HG03060 (cell line): ENCODE measurements around the gene FUT7.
"Not testable (repeated sequence)": the region's sequence is repeated elsewhere in the genome, so short reads cannot be mapped to it uniquely, and the experiment has no call there.

Experiments
- ATAC-seq: cut with Tn5 transposase; IDR thresholded peaks from one replicate; pipeline ENCODE4 v1.9.1; 2021; ENCODE audit warnings: low read depth, moderate number of reproducible peaks; ENCODE audit not compliant: unreplicated experiment

Gene FUT7

DNA sequence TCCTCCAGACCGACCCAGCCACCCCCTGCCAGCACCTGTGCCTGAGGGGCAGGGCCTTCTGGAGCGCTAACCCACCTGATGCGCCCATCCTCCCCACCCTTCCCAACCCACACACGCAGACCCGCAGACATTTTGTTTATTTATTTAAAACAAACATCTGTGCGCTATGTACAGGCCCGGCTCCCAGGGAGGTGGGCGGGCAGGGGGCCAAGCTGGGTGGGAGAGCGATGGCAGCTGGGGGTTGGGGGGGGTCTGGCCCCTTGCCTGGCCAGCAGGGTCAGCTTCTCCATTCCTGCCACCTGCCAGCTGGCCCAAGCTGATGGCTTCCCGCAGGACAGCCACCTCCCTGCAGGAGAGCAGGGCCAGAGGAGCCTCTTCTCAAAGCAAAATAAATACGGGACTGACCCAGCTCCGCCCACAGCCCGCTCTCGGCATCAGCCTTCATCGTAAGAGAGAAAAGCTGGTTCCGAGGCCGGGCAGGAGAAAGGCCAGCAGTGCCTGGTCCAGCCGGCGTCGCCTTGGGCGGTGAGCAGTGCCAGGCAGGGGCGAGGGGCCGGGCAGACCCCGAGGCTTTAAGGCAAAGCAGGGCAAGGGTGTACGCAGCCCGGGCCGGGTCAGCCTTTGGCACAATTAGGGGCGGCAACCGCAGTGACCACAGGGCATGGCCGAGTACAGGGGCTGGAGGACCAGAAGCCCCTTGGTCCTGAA, 24.6 kb downstream of the FUT7 start:
- ATAC-seq, result no peak

DNA sequence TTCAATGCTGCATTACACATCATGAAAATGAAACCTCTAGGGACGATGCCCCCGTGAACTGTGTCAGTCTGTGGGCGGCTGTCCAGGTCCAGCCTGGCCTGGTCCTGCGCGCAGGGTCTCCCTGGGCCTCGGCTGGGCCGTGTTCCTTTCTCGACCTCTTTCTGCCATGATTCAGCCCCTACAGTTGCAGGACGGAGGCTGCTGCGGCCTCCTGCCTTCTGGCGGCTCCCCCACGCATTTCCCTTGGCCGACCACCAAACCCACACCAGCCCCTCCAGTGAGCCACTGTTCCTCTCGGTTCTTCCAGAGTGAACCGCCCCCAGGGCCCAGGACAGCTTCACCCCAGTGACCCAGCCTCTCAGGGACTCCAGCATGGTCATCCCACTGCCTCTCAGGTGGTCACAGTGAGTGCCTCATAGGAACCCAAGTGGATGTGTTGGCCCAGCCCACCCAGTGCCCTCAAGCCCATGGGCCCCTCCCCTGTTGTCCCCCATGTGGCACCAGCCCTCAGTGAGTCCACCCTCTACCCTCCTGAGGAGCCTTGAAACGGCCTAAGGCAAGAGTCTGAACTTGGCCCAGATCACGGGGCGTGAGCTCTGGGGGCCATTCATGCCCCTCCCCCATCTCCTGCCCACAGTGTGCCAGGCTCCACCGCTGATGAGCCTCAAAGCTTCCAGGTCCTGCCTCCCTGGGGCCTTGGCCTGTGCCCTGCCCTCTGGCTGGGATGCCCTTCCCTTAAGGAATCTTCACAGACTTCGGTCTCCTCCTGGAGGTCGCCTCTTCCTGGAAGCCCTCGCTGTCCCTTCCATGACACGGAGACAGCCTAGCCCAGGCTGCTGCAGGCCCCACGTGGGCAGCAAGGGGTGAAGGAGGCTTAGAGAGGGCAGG, 25.5 kb downstream of the FUT7 start:
- ATAC-seq, result no peak

DNA sequence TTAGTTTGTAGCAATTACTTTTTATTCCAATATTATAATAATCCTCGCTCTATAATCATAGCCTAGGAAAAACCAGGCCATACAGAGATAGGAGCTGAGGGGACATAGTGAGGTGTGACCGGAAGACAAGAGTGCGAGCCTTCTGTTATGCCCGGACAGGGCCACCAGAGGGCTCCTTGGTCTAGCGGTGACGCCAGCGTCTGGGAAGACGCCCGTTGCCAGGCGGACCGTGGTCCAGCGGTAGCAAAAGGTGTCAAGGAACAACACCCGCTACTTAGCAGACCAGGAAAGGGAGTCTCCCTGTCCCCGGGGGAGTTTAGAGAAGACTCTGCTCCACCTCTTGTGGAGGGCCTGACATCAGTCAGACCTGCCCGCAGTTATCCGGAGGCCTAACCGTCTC, 27.6 kb downstream of the FUT7 start:
- not testable (repeated sequence) for ATAC-seq

DNA sequence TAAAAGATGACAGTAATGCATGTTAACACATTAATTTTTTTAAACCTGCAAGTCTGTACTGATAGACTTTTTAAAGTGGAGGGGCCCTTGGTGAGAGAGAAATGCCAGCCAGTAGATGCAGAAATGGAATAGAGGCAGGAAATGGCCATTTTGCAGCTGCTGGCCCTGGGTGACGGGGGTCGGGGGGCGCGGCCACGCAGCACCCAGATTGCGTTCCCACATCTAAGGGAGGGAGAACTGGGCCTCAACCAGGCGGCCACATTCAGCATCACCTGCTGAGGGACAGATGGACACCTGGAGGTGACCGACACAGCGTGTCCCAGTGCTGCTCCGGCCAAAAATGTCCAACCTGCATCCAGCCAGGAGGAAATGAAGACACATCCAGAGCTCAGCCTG, 29.2 kb downstream of the FUT7 start:
- ATAC-seq, result no peak

DNA sequence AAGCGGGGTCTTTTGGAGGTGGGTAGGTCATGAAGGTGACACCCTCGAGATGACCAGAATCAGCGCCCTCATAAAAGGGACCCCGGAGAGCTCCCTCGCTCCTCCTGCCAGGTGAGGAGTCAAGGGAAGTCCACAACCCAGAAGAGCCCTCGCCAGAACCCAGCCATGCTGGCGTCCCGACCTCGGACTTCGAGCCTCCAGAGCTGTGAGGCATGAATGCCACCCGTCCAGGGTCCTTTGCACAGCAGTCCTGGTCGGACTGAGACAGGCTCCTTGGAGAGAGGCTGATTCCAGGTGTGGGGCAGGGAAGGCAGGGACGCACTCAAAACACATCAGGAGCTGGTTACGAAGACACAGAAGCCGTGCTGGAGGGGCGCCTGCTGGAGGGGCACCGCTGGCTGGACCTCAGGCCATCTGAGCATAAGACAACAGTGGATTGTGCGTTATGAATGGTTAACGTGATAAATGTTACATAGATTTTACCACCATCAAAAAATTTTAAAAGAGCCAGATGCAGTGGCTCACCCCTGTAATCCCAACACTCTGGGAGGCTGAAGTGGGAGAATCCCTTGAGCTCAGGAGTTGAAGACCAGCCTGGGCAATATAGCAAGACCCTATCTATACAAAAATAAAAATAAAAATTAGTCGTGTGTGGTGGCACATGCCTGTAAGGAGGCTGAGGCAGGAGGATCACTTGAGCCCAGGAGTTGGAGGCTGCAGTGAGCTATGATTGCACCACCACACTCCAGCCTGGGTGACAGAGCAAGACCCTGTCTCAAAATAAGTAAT, 29.8 kb downstream of the FUT7 start:
- ATAC-seq, result no peak

DNA sequence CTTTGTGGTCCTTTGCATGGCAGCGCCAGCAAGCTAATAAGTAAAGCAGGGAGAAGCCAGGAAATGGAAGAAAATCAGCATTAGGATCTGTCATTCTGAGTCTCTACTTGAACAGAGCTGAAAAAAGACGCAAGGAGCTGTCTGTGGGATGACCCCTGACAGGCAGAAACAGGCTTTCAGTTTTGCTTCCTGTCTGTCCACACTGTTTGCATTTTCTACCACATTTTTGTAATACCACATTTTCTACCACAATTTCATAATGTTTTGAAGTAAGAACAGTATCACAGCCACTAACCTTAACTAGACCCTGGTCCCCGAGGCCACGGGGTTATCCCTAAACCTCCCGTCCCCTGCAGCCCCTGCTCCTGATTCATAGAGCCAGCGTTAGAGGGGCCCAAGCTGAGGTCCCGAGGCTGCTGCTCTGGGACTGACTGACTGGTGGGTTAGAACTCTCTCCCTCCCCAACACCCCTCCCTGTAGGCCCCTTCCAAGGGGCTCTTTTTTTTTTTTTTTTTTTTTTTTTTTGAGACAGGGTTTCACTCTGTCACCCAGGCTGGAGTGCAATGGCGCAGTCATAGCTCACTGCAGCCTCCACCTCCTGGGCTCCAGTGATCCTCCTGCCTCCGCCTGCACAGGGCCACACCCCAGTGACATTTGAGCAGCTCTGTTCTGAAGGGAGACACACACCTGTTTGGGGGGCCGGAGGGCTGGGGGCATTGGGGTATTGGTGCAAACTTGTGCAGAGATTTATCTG, 31.5 kb downstream of the FUT7 start:
- ATAC-seq, result peak; percentile 68

DNA sequence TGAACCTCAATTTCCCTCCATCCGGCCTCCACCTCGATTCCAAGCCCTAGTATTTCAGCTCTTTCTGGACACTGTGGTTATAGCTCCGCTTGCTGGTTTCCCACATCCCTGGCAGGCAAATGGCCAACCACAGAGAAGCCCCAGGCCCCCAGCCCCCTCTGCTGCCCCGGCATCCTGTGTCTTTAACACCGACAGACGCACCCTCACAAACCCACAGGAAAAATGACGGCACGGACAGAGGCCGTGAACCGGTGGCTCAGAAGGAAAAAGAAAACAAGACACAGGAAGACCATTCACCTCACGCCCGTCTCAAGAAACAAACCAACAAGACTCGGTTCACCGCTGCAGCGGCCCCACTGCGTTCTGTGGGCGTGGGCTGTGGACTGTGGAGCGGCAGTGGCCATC, 34.1 kb downstream of the FUT7 start:
- no peak for ATAC-seq

DNA sequence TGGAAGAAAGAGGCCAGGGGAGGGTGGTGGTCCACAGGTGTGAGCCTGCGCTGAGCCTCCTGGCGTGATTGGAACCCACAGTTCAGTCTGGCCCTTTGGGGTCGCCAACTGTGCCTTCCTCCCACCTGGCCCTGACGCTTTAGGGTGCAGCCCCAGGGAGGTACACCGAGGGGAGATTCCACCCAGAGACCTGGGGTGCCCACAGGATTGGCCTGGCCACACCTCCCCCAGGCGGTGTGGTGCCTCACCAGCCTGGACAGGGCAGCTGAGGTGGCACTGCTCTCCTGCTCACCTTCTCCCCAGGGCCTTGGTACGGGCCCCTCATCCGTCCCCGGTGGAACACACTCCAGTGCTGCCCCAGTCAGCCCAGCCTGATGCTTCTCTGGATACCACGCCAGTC, 34.5 kb downstream of the FUT7 start:
- ATAC-seq, result no peak

DNA sequence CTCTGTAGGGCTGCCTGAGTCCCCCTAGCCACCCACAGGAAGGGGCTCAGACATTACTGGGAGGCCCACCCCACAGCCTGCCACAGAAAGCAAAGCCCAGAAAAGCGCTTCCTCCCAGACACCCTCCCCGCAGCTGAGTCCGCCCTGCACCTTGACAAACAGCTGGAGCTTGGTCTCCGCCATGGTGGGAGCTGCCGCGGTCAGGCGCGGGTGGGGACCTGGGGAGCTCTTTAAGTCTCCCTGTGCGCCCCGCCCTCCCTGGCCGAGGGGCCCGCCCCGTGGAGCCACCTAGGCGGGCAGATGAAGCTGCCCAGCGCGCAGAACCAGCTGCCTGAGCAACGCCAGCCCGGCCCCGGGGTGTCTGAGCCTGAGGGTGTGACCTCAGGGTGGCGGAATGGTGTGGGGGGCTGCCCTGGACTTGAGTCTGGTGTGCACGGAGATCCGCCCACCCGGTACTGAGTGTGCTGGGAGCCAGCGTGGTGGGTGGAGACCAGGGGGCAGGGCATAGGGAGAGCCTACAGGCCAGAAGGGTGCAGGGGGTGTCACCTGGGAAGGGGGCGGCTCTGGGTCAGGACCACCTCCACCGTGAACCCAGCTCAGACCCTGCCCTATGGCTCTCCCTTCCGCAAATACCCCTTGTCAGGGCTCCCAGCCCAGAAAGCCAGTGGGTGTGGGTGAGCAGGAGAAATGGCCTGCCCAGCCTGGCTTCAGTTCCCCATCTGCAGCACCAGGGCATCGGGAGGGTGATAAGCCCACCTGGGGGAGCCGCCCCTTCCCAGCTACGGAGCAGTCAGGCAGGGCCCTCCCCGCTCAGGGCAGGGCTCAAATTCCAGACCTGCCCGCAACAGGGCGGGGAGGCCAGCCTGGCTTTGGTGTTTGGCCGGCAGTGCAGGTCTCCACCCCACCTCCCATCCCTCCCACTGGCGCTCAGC, 35.3 kb downstream of the FUT7 start, which contains the start of gene CLIC3:
Gene CLIC3, minus strand, starts transcription at position 208 of the 932 bp plus-strand sequence. Its CDS starts 25 bp downstream, at position 183.
- ATAC-seq, result no peak

DNA sequence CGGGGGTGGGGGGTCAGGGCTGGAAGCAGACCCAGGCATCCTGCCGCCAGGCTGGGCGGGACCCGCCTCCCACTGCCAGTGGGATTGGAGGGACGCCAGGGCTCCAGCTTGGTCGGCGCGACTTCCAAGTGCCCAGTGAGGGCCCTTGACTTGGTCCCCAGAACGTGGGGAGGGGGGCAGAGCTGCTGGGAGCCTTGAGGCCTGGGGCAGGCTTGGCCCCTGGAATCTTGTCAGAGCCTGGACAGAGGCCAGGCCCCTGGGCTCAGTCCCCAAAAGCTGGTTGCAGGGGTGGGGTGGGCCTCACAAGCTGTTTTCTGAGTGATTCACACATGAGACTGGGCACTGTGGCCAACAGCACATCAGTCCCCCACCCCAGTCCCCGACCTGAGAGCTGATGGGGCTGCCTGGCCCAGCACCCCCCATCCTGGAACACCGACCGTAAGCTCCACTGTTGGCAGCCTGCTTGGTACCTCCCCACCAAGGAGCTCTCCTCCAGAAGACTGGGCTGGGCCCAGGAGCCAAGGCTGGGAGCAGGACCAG, 36.0 kb downstream of the FUT7 start:
- no peak for ATAC-seq

DNA sequence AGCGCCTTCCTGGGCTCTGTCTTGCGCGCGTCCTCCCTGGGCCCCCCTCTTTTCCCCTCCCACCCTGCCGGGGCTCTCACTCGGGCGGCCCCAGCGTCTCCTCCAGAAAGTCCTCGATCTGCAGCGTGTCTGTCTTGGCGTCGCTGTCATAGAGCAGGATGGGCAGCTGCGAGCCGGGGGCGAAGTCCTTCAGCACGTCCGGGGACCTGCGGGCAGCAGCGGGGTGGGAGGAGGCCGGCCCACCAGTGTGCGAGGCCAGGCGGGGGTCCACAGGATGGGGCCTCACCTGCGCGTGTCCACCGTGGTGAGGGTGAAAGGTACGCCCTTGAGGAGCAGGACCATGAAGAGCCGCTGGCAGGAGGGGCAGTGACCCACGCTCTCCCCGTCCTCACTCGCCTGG, 36.5 kb downstream of the FUT7 start:
- ATAC-seq, result no peak

DNA sequence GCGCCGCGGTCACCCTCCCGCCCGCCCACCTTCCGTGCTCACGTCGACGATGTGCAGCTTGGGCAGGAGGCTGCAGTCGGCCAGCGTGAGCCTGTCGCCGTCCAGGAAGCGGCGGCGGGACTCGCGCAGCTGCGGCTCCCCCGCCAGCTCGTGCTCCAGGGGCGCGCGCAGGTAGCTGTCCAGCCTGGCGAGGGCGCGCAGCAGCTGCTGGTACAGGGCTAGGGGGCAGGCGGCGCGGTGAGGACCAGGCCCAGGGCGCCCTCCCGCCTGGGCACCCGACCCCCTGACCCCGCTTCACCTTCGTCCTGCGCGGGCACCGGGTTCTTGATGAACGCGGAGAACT, 37.0 kb downstream of the FUT7 start:
- ATAC-seq, result no peak

DNA sequence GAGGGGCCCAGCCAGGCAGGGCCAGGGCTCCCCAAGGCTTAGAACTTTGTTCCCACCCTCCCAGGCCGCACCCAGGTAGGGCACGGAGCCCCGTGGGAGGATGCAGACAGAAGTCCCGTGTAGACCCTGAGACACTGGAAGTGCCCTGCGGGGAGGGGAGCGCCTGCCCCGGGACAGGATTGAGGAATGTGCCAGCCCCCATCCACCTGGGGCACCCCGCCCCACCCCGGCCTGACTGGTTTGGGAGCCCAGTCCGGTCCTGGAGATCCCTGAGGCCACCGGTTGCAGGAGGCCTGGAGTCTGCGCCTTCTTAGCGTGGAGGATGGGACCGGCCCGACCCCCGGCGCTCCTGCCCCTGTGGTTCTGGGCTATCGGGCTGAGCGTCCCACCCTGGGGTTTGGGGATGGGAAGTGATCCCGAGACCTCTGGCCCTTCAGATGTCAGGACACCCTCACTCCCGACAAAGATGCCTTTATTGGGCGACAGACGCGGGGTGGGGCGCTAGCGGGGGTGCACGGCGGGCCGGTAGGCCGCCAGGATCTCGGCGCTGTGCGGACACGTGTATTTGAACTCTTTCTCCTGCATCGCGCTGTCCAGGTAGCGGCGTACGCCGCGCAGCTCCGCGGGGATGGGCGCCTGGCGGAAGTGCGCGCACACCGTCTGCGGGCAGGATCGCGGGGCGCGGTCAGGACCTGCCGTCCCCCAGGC, 37.6 kb downstream of the FUT7 start:
- ATAC-seq, result no peak

DNA sequence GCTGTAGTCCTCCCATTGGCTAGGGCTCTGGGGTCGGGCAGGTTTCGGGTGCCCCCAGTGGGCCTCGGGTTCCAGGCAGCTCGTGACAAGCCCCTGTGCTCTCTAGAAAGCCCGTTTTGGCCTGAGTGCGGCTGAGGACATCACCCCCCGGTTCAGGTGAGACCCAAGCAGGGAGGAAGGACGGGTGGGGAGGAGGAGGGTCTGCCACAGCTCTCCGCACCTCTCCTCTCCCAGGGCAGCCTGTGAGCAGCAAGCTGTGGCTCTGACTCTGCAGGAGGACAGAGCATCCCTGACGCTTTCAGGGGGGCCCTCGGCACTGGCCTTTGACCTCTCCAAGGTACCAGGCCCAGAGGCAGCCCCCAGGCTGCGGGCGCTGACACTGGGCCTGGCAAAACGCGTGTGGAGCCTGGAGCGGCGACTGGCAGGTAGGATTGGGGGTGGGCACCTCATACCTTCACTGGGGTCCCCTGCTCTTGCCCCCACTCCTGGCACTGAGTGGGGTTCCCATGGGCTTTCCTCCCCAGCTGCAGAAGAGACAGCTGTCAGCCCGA, 39.0 kb downstream of the FUT7 start:
- no peak for ATAC-seq

DNA sequence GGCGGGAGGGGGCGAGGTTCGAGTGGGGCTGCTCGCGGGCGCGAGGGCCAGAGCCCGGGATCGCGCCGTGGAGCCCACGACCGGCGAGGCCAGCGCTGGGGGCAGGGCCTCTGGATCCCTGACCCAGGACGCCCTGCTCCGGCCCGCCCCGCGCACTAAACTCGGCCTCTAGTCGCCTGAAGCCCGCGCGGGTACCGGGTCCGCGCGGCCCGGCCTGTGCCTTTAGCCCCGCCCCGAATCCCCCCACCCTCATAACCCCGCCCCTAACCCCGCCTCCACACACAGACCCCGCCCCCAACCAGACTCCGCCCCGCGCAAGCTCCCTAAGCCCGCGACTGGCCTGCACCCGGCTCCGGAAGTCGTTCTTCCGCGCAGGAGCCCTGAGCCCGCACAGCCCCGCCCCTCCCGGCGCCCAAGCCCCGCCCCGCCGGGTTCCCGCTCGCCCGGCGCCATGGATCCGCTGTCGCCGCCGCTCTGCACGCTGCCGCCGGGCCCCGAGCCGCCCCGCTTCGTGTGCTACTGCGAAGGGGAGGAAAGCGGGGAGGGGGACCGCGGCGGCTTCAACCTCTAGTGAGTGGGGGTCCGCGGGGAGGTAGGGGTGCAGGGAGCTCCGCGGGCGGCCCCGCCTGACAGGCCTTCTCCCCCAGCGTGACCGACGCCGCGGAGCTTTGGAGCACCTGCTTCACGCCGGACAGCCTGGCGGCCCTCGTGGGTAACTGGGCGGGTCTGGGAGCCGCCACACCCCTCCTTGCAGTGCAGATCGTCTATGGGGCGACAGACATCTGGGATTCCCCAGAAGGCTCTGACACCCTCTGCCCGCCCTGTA, 39.7 kb downstream of the FUT7 start, which contains the start of gene PAXX:
Gene PAXX, plus strand, starts transcription at position 430 of the 826 bp plus-strand sequence. Its CDS starts 22 bp downstream, at position 452.
- peak; percentile 52 for ATAC-seq

DNA sequence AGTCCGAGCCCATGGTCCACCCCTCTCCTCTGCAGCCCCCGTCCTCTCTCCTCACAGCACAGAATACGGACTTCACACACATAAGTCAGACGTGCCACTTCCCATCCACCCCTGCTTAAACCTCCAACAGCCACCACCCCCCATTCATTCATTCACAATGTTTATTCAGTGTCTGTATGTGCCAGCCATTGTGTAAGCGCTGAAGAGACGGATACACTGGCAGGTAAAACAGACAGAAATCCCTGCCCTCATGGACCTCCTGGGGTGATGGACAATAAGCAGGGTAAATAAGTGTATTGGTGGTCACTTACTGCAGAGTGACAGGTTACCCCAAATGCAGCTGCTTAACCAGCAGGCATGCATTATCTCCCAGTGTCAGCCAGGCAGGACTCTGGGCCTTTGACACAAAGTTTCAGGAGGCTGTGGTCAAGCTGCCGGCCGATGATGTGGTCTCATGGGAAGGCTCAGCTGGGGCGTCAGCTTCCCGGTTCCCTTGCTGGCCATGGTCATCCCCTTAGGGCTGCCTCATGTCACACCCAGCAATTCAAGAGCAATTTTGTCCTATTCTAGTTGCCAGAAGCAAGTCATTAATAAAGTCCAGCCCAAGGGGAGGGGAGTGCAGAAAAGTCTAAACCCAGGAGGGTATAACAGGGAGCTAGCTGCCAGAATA, 41.5 kb downstream of the FUT7 start:
- no peak for ATAC-seq

DNA sequence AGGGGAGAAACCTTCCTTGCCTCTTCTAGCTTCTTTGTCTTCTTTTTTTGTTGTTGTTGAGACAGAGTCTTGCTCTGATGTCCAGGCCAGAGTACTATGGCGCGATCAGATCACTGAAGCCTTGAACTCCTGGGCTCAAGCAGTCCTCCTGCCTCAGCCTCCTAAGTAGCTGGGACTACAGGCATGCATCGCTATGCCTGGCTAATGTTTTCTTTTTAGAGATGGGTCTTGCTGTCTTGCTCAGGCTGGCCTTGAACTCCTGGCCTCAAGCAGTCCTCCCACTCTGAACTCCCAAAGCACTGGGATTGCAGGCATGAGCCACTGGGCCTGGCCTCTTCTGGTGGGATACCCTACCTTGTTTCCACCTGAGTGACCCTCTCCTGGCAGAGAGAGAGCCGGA, 43.0 kb downstream of the FUT7 start:
- no peak for ATAC-seq
